DND-41 (cell line): ENCODE results near the gene PTPRN2.

Experiments
- ATAC-seq: fragments of 200-7000 bp; cut with Tn5 transposase; 3 replicates; pipeline ENCODE4 v1.9.1; 2021; ENCODE audit warnings: low read depth; ENCODE audit not compliant: insufficient read depth
- DNase-seq: peaks from one replicate; pipeline ENCODE4 v3.0.0-alpha.2; 2020
- H2AFZ ChIP-seq: 2 replicates; pipeline ENCODE4 v1.6.0; 2012; ENCODE audit warnings: low read depth, low read length
- H3K27ac ChIP-seq: 2 replicates; pipeline ENCODE4 v1.5.1; 2012; ENCODE audit warnings: low read length, inconsistent platforms
- H3K27me3 ChIP-seq: fragments of 200-600 bp; sonication (generic); 2 replicates; pipeline ENCODE4 v1.6.0; 2012; ENCODE audit warnings: low read length, mild to moderate bottlenecking, inconsistent platforms; ENCODE audit not compliant: insufficient read depth, poor library complexity
- H3K36me3 ChIP-seq: 2 replicates; pipeline ENCODE4 v1.5.1; 2012; ENCODE audit warnings: low read length, inconsistent platforms; ENCODE audit not compliant: insufficient read depth
- H3K4me1 ChIP-seq: 2 replicates; pipeline ENCODE4 v1.5.1; 2012; ENCODE audit warnings: mild to moderate bottlenecking, low read length; ENCODE audit not compliant: insufficient read depth
- H3K4me2 ChIP-seq: 2 replicates; pipeline ENCODE4 v1.6.0; 2012; ENCODE audit warnings: mild to moderate bottlenecking, moderate library complexity, low read length, inconsistent platforms; ENCODE audit not compliant: insufficient read depth
- H3K4me3 ChIP-seq, 2 experiments: fragments of 200-600 bp in 1 of 2; shearing (Covaris generic) in 1 of 2; 2 replicates each; pipeline ENCODE4 v1.5.1; 2012 to 2016; ENCODE audit warnings: inconsistent platforms in 2 of 2, low read length in 2 of 2, mild to moderate bottlenecking in 2 of 2, low read depth in 1 of 2, moderate library complexity in 1 of 2
- H3K79me2 ChIP-seq: 2 replicates; pipeline ENCODE4 v1.6.0; 2012; ENCODE audit warnings: low read length, inconsistent platforms; ENCODE audit not compliant: insufficient read depth
- H3K9ac ChIP-seq: 2 replicates; pipeline ENCODE4 v1.6.0; 2012; ENCODE audit warnings: low read depth, mild to moderate bottlenecking, inconsistent platforms, low read length, moderate library complexity
- H3K9me3 ChIP-seq: 2 replicates; pipeline ENCODE4 v1.5.1; 2012; ENCODE audit warnings: low read length, moderate library complexity, mild to moderate bottlenecking, inconsistent platforms; ENCODE audit not compliant: insufficient read depth, severe bottlenecking
- H4K20me1 ChIP-seq: 2 replicates; pipeline ENCODE4 v1.6.0; 2012; ENCODE audit warnings: low read length; ENCODE audit not compliant: insufficient read depth
- EZH2 ChIP-seq: IDR thresholded peaks from 3 replicates; pipeline ENCODE4 v1.6.1; 2012; ENCODE audit warnings: borderline replicate concordance, low read depth, mild to moderate bottlenecking, moderate library complexity, low read length, inconsistent platforms; ENCODE audit not compliant: severe bottlenecking
- TF ChIP-seq, protein P1 (sequence below): IDR thresholded peaks from 2 replicates; pipeline ENCODE4 v1.5.1; 2012; ENCODE audit warnings: borderline replicate concordance, low read length, moderate library complexity, mild to moderate bottlenecking; ENCODE audit not compliant: poor library complexity, severe bottlenecking; ENCODE audit errors: extremely low read depth

The PTPRN2 gene

DNA sequence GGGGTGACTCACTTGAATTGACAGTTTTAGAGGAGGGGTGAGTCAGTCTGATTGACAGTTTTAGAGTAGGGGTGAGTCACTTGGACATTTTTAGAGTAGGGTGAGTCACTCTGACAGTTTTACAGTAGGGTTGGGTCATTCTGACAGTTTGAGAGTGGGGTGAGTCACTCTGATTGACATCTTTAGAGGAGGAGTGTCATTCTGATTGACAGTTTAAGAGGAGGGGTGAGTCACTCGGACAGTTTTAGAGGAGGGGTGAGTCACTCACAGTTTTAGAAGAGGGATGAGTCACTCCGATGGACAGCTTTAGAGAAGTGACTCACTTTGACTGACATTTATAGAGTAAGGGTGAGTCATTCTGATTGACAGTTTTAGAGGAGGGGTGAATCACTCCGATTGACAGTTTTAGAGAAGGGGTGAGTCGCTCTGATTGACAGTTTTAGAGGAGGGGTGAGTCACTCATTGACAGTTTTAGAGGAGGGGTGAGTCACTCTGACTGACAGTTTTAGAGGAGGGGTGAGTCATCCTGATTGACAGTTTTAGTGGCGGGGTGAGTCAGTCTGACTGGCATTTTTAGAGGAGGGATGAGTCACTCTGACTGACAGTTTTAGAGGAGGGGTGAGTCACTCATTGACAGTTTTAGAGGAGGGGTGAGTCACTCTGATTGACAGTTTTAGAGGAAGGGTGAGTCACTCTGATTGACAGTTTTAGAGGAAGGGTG lies 655.0 kb downstream of the PTPRN2 start:
- no peak overlapping the region for H3K4me3 ChIP-seq
- no peaks in the 10 kb centered on the region for H4K20me1 ChIP-seq
- no peak overlapping the region for H3K27ac ChIP-seq
- no peaks in the 10 kb centered on the region for H3K9me3 ChIP-seq
- DNase-seq = no peak
- no peak for ATAC-seq
- H3K36me3 ChIP-seq = no peaks in the 10 kb centered on the region
- no peak overlapping the region for H3K9ac ChIP-seq
- H3K79me2 ChIP-seq = no peaks in the 10 kb centered on the region
- no peak overlapping the region for H3K4me2 ChIP-seq
- H3K27me3 ChIP-seq = no peaks in the 10 kb centered on the region
- TF ChIP-seq, protein P1, sequence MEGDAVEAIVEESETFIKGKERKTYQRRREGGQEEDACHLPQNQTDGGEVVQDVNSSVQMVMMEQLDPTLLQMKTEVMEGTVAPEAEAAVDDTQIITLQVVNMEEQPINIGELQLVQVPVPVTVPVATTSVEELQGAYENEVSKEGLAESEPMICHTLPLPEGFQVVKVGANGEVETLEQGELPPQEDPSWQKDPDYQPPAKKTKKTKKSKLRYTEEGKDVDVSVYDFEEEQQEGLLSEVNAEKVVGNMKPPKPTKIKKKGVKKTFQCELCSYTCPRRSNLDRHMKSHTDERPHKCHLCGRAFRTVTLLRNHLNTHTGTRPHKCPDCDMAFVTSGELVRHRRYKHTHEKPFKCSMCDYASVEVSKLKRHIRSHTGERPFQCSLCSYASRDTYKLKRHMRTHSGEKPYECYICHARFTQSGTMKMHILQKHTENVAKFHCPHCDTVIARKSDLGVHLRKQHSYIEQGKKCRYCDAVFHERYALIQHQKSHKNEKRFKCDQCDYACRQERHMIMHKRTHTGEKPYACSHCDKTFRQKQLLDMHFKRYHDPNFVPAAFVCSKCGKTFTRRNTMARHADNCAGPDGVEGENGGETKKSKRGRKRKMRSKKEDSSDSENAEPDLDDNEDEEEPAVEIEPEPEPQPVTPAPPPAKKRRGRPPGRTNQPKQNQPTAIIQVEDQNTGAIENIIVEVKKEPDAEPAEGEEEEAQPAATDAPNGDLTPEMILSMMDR = no peak
- no peak for TF ChIP-seq EZH2
- H3K4me1 ChIP-seq = peaks cover 5% of the 10 kb centered on the region
- H2AFZ ChIP-seq = no peak overlapping the region

DNA sequence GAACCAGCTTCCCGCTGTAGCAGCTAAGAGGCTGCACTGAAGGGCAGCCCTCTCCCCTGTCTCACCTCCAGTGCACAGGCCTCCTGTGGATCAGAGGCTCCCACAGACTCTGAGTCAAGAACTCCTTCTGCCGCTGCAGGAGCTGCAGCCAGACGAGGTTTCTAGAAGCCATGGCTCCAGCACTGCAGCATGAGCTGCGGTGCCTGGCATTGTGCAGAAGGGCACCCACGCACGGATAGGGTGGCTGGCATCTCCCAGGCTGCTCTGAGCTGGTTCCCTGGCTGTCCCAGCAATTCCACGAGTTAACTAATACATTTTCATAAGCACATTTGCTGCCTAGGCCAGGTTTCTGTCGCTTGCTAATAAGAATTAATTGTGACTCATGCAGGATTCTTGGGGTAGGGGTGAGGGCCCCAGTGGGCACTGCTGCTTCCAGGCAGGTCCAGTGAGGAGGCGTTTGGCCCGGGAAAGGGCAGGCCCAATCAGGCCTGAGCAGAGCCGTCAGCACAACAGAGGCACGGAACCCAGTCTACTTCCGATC lies 656.6 kb downstream of the PTPRN2 start:
- ATAC-seq (no peak), DNase-seq (no peak)
- Histone ChIP-seq H3K79me2 (no peaks in the 10 kb centered on the region), H3K4me1 (peaks cover 13% of the 10 kb centered on the region), H3K9ac (no peak overlapping the region), H3K4me2 (no peak overlapping the region), H3K4me3 (no peak overlapping the region), H3K27ac (no peak overlapping the region), H3K36me3 (no peaks in the 10 kb centered on the region), H2AFZ (no peak overlapping the region), H3K27me3 (no peaks in the 10 kb centered on the region), H3K9me3 (no peaks in the 10 kb centered on the region), H4K20me1 (peaks cover 2% of the 10 kb centered on the region; the same call in 1 of the 2 replicates)
- TF ChIP-seq, protein P1 = no peak
- TF ChIP-seq EZH2 = no peak

DNA sequence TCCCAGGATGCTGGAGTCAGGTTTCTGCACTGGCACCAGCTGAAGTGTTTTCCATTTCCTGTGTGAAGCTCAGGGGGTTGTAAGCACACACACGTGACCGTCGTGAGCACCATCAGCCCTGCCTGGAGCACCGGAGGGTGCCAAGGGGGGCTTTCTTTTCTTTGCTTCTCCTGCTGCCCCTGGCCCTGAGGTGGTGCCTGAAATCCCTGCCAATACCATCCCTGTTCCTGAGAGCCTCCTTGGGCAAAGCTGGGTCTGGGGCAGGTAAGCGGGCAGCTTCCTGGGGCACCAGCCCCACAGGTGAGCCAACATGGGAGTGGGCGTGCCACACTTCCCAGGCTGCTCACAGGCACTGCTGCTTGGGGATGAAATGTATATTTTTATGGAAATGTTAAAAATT lies 657.2 kb downstream of the PTPRN2 start:
- H3K4me3 ChIP-seq = no peak overlapping the region

More for the DNA sequence above, 657.2 kb downstream of the PTPRN2 start:
- DNase-seq (no peak), ATAC-seq (no peak)
- Histone ChIP-seq H4K20me1 (peaks cover 3% of the 10 kb centered on the region; the same call in 1 of the 2 replicates), H3K27me3 (no peaks in the 10 kb centered on the region), H3K9me3 (no peaks in the 10 kb centered on the region), H3K9ac (no peak overlapping the region), H2AFZ (no peak overlapping the region), H3K4me1 (peaks cover 13% of the 10 kb centered on the region), H3K36me3 (no peaks in the 10 kb centered on the region), H3K4me2 (no peak overlapping the region), H3K79me2 (no peaks in the 10 kb centered on the region), H3K27ac (no peak overlapping the region)
- TF ChIP-seq, protein P1 = no peak
- no peak for TF ChIP-seq EZH2
